Colonic mucosa (tissue), 4 donors: ENCODE data around the gene IFIT1B. TPM values are rescaled to one million over a fixed set of nuclear protein-coding genes. Genes with fewer than 3 reads are reported as not detected.
"Not testable (repeated sequence)": the region's sequence is repeated elsewhere in the genome, so short reads cannot be mapped to it uniquely, and the experiment has no call there.

ENCODE experiments used
- DNase-seq: peaks from one replicate; pipeline ENCODE4 v3.0.0-alpha.2; 2020
- H3K27ac ChIP-seq: fragments of 200-600 bp; one replicate; pipeline ENCODE4 v1.8.0; 2021
- H3K27me3 ChIP-seq: fragments of 200-600 bp; one replicate; pipeline ENCODE4 v1.8.0; 2021
- H3K36me3 ChIP-seq: fragments of 200-600 bp; one replicate; pipeline ENCODE4 v1.8.0; 2021
- H3K4me1 ChIP-seq: fragments of 200-600 bp; one replicate; pipeline ENCODE4 v1.8.0; 2021; ENCODE audit warnings: mild to moderate bottlenecking
- H3K4me3 ChIP-seq: fragments of 200-600 bp; one replicate; pipeline ENCODE4 v1.8.0; 2021
- H3K9ac ChIP-seq, 2 donors: one replicate each; pipeline ENCODE4 v1.7.0; 2013; ENCODE audit warnings: control low read depth in 2 of 2, low read depth in 2 of 2, low read length in 2 of 2
- H3K9me3 ChIP-seq: fragments of 200-600 bp; one replicate; pipeline ENCODE4 v1.8.0; 2021
- intact Hi-C: fragments of 100-400 bp; cut with DNase I; formaldehyde crosslinking; loops from one replicate; pipeline ENCODE4 v1.14.1; 2022
- total RNA-seq, 2 donors: library from RNA; stranded (reverse); fragmentation: NEBNext Ultra II Directional in 1 of 2; extraction: Animal tissue kit (Norgen Biotek cat#: 25700) in 1 of 2; gene quantifications; one replicate each; pipeline ENCODE4 v1.2.1, GENCODE V29; 2021
- TF ChIP-seq, protein P1 (sequence below): fragments of 200-600 bp; IDR thresholded peaks from one replicate; pipeline ENCODE4 v1.8.0; 2022; ENCODE audit warnings: antibody characterized with exemption, mild to moderate bottlenecking
- donor health status: healthy.
- donor health status: DM: no; HTN: no; CAD: no.
- donor health status: DM: no; HTN: no; CAD: no.

The IFIT1B gene
- total RNA-seq, 2 donors from 2014 or later: not detected

DNA sequence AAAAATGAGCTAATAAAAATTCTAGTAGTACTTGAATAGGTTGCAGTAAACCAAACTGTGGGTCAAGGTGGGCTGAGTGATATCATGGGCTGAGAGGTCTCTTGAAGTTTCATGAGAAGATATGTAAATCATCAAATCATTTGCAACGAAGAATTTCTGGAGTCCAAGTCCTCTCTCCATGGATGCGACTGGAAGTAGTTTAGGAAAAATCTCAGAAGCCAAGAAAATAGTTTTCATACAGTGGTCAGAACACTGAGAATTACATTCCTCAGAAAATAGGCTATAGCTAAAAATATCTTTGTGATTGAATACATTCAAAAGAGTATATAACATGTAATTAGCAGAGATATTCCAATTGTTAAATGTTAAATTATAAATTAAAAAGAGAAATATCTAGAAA, 10.9 kb downstream of the IFIT1B start:
- Histone ChIP-seq H3K27me3 (no peaks in the 10 kb centered on the region), H3K27ac (no peak overlapping the region), H3K4me1 (no peaks in the 10 kb centered on the region), H3K4me3 (no peak overlapping the region), H3K36me3 (no peaks in the 10 kb centered on the region), H3K9me3 (no peaks in the 10 kb centered on the region), H3K9ac (no peak overlapping the region)
- no peak for DNase-seq
- intact Hi-C loops: no loop called here
- TF ChIP-seq, protein P1, sequence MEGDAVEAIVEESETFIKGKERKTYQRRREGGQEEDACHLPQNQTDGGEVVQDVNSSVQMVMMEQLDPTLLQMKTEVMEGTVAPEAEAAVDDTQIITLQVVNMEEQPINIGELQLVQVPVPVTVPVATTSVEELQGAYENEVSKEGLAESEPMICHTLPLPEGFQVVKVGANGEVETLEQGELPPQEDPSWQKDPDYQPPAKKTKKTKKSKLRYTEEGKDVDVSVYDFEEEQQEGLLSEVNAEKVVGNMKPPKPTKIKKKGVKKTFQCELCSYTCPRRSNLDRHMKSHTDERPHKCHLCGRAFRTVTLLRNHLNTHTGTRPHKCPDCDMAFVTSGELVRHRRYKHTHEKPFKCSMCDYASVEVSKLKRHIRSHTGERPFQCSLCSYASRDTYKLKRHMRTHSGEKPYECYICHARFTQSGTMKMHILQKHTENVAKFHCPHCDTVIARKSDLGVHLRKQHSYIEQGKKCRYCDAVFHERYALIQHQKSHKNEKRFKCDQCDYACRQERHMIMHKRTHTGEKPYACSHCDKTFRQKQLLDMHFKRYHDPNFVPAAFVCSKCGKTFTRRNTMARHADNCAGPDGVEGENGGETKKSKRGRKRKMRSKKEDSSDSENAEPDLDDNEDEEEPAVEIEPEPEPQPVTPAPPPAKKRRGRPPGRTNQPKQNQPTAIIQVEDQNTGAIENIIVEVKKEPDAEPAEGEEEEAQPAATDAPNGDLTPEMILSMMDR: no peak

DNA sequence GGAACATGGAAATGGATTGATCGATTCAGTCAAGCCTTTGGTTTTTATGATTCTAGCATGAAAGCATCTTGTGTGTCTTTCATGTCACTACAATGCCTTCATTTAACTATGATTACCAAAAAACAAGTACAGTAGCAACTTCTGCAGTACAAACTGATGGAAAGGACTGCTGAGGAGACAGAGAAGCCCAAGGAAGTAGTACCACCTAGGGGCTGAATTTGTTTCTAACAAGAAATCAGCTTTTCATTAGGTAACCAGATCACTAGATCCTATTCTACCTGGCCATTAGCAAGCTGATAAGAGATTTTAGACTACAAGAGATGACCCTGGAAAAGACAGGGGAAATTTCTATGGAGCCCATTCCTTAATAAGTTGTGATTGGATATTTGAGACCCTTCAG, 11.4 kb downstream of the IFIT1B start:
- Histone ChIP-seq H3K4me3 (no peak overlapping the region), H3K9me3 (no peaks in the 10 kb centered on the region), H3K9ac (no peak overlapping the region), H3K36me3 (no peaks in the 10 kb centered on the region), H3K27ac (no peak overlapping the region), H3K27me3 (no peaks in the 10 kb centered on the region), H3K4me1 (no peaks in the 10 kb centered on the region)
- intact Hi-C loops: no loop called here
- no peak for DNase-seq
- TF ChIP-seq, protein P1: no peak

DNA sequence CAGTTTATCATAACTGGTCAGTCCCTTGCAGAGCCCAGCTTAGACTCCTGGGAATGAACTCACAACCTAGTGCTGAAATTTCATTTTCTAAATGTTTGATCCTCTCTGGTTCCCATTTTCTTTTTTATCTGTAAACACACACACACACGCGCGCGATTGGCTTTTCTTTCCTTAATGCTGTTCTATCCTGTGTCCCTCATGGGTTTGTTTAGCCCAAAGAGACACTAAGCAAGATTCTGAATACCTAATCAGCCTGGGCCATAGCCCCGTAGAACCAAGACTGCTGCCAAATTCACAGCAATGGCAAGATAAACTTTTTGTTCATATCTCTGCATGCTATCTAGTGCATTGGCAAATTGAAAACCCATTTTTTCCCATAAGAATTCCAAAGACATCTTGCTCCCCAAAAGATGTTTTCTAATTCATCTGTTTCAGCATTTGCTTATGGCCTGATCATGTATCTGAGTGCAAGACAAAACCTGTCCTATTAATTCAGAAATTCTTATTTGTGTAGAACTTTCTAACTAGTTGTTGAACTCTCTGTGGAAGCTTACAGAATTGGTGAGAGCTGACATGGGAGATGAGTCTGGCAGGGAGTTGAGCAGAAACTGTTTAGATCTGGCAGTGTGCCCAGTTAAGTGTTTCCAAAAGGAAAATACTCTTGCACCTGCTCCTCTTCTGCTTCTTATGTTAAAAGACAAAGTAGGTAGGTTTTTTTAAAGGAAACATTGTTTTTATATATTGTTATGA, 12.8 kb downstream of the IFIT1B start:
- DNase-seq: peak; percentile 19
- TF ChIP-seq, protein P1: no peak
- Histone ChIP-seq H3K4me1 (no peaks in the 10 kb centered on the region), H3K9me3 (no peaks in the 10 kb centered on the region), H3K27ac (no peak overlapping the region), H3K4me3 (no peak overlapping the region), H3K9ac (no peak overlapping the region), H3K27me3 (no peaks in the 10 kb centered on the region), H3K36me3 (no peaks in the 10 kb centered on the region)
- intact Hi-C loops: no loop called here

DNA sequence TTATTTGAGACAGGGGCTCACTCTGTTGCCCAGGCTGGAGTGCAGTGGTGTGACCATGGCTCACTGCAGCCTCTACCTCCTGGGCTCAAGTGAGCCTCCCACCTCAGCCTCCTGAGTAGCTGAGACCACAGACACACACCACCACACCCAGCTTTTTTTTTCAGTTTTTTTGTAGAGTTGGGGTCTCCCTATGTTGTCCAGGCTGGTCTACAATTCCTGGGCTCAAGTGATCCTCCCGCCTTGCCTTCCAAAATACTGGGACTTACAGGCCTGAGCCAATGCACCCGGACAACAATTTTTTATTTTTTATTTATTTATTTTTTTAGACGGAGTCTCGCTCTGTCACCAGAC, 13.3 kb downstream of the IFIT1B start:
- H3K9me3 ChIP-seq, H3K4me1 ChIP-seq, intact Hi-C loops, H3K27me3 ChIP-seq, H3K4me3 ChIP-seq, H3K27ac ChIP-seq, H3K9ac ChIP-seq, H3K36me3 ChIP-seq: not testable (repeated sequence)
- peak; percentile 12 for DNase-seq

DNA sequence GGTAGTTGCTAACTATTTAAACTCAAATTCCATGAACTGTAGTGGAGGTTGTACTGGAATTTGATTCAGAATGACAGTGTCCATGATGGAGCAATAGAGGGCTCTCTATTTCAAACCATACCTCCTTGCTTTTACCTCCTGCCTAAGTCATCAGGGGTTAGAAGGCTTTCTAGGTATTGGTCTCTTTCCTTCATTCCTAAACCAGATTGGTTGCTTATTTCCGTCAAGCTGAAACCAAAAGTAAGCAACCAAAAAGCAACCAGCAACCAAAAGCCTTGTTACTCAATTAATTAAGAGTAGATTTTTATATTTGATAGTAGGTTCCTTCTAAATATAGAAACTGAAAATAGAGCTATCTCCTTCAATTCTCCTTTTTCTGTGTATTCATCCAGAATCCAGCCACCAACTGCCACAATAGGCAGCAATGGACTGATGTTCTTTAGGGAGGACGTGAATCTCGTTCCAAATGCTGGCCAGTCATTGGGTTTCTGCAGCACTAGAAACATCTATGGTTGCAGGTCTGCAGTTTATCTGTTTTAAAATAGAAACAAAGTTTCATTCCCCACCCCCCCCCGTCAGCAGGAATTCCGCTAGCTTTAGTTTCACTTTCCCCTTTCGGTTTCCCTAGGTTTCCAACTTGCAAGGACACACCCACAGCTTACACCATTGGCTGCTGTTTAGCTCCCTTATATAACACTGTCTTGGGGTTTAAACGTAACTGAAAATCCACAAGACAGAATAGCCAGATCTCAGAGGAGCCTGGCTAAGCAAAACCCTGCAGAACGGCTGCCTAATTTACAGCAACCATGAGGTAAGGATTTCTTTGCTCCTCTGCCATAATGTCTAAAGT, 14.3 kb downstream of the IFIT1B start, which contains the start of gene IFIT1:
Gene IFIT1, plus strand, starts transcription at position 717 of the 850 bp plus-strand sequence. Its CDS starts 90 bp downstream, at position 807.
- no peaks in the 10 kb centered on the region for H3K27me3 ChIP-seq
- no peaks in the 10 kb centered on the region for H3K36me3 ChIP-seq
- H3K4me3 ChIP-seq: peak within 1 kb of the TSS; percentile 24
- H3K4me1 ChIP-seq: no peaks in the 10 kb centered on the region
- H3K27ac ChIP-seq: peak within 1 kb of the TSS; percentile 64
- peak within 1 kb of the TSS in 1 of 2 donors; percentile 73 for H3K9ac ChIP-seq
- intact Hi-C loops: no loop called here
- DNase-seq: peak; percentile 73
- H3K9me3 ChIP-seq: no peaks in the 10 kb centered on the region
- TF ChIP-seq, protein P1: no peak
